Hepatocyte (in vitro differentiated cells): ENCODE measurements around the gene TRIM69. TPM values are rescaled to one million over a fixed set of nuclear protein-coding genes. Genes with fewer than 3 reads are reported as not detected.
"Not testable (repeated sequence)": the region's sequence is repeated elsewhere in the genome, so short reads cannot be mapped to it uniquely, and the experiment has no call there.

Source experiments
- DNase-seq: peaks from one replicate; pipeline ENCODE4 v3.0.0-alpha.2; 2016; ENCODE audit warnings: low spot score
- H2AFZ ChIP-seq: fragments of 200-600 bp; sonication (generic); 2 replicates; pipeline ENCODE4 v1.6.0; 2016; ENCODE audit warnings: antibody characterized with exemption, mild to moderate bottlenecking
- H3K27ac ChIP-seq: fragments of 200-600 bp; sonication (generic); 2 replicates; pipeline ENCODE4 v1.5.1; 2016; ENCODE audit warnings: mild to moderate bottlenecking
- H3K27me3 ChIP-seq: fragments of 200-600 bp; sonication (generic); 2 replicates; pipeline ENCODE4 v1.6.1; 2016
- H3K36me3 ChIP-seq: fragments of 200-600 bp; sonication (generic); replicated peaks from 2 replicates; pipeline ENCODE4 v1.5.1; 2016; ENCODE audit warnings: low read depth; ENCODE audit not compliant: insufficient read depth
- H3K4me1 ChIP-seq: fragments of 200-600 bp; sonication (generic); 2 replicates; pipeline ENCODE4 v1.5.1; 2016; ENCODE audit warnings: mild to moderate bottlenecking, moderate library complexity; ENCODE audit not compliant: insufficient read depth
- H3K4me2 ChIP-seq: fragments of 200-600 bp; sonication (generic); 2 replicates; pipeline ENCODE4 v1.6.0; 2016
- H3K4me3 ChIP-seq: fragments of 200-600 bp; sonication (generic); 2 replicates; pipeline ENCODE4 v1.5.1; 2016; ENCODE audit warnings: mild to moderate bottlenecking
- H3K79me2 ChIP-seq: fragments of 200-600 bp; sonication (generic); 2 replicates; pipeline ENCODE4 v1.6.0; 2017; ENCODE audit warnings: mild to moderate bottlenecking
- H3K9me2 ChIP-seq: fragments of 200-600 bp; sonication (generic); replicated peaks from 2 replicates; pipeline ENCODE4 v1.6.0; 2017; ENCODE audit warnings: mild to moderate bottlenecking; ENCODE audit not compliant: insufficient read depth
- H3K9me3 ChIP-seq: fragments of 200-600 bp; sonication (generic); 2 replicates; pipeline ENCODE4 v1.5.1; 2016; ENCODE audit warnings: low read depth, mild to moderate bottlenecking
- H4K20me1 ChIP-seq: fragments of 200-600 bp; sonication (generic); 2 replicates; pipeline ENCODE4 v1.6.0; 2016; ENCODE audit warnings: mild to moderate bottlenecking; ENCODE audit not compliant: insufficient read depth, poor library complexity, severe bottlenecking
- EZH2 ChIP-seq: fragments of 200-600 bp; sonication (generic); IDR thresholded peaks from 2 replicates; pipeline ENCODE4 v1.6.1; 2016; ENCODE audit warnings: antibody characterized with exemption, mild to moderate bottlenecking, borderline replicate concordance
- EZH2phosphoT487 ChIP-seq: fragments of 200-600 bp; sonication (generic); IDR thresholded peaks from one replicate; pipeline ENCODE4 v1.6.1; 2018; ENCODE audit warnings: antibody characterized with exemption, mild to moderate bottlenecking, low read depth, moderate library complexity; ENCODE audit not compliant: unreplicated experiment, severe bottlenecking
- WGBS: methylation state at CpG from one replicate; pipeline ENCODE4 v1.1.6; 2016; ENCODE audit warnings: low lambda C conversion rate; ENCODE audit errors: missing lambda C conversion rate; 5-methylcytosine and 5-hydroxymethylcytosine counted together
- polyA plus RNA-seq: library from polyadenylated mRNA; unstranded; fragments of >200 nt; fragmentation: Nextera tagmentation; extraction: Ambion mirVana; gene quantifications from 2 replicates; pipeline ENCODE4 v1.2.1, GENCODE V29; 2016
- total RNA-seq: library from RNA; depleted of rRNA; stranded (reverse); fragments of >200 nt; gene quantifications from 2 replicates; pipeline ENCODE4 v1.2.3, GENCODE V29; 2014
- TF ChIP-seq, protein P1 (sequence below): fragments of 200-600 bp; sonication (generic); IDR thresholded peaks from 2 replicates; pipeline ENCODE4 v1.5.1; 2016; ENCODE audit warnings: antibody characterized with exemption, mild to moderate bottlenecking; ENCODE audit not compliant: poor library complexity

The TRIM69 gene
- total and polyA plus RNA-seq, 2 experiments from 2014 or later: 6.5 to 11.0 TPM

DNA sequence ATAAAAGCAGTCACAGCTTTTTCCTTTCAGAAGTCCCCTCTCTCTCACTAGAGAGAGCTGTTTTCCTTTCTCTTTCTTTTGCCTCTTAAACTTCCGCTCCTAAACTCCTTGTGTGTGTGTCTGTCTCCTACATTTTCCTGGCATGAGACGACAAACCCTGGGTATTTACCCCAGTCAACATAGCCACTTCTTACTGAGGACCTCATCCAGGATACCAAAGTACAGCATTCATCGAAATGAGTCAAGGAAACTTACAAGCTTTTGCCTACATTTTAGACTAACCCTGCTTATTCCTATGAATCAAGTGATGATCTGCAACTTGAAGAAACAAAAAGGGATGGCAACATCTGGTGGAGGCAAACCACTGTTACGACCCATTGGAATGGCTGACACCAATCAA is 41.9 kb upstream of the TRIM69 start:
- Histone ChIP-seq H4K20me1 (no peaks in the 10 kb centered on the region), H3K27me3 (no peaks in the 10 kb centered on the region), H3K36me3 (no peaks in the 10 kb centered on the region), H3K4me1 (no peaks in the 10 kb centered on the region), H2AFZ (no peak overlapping the region), H3K79me2 (no peaks in the 10 kb centered on the region), H3K9me2 (no peaks in the 10 kb centered on the region), H3K27ac (no peak overlapping the region), H3K9me3 (no peaks in the 10 kb centered on the region), H3K4me2 (no peak overlapping the region), H3K4me3 (no peak overlapping the region)
- no peak for TF ChIP-seq EZH2phosphoT487
- TF ChIP-seq EZH2: no peak
- TF ChIP-seq, protein P1, sequence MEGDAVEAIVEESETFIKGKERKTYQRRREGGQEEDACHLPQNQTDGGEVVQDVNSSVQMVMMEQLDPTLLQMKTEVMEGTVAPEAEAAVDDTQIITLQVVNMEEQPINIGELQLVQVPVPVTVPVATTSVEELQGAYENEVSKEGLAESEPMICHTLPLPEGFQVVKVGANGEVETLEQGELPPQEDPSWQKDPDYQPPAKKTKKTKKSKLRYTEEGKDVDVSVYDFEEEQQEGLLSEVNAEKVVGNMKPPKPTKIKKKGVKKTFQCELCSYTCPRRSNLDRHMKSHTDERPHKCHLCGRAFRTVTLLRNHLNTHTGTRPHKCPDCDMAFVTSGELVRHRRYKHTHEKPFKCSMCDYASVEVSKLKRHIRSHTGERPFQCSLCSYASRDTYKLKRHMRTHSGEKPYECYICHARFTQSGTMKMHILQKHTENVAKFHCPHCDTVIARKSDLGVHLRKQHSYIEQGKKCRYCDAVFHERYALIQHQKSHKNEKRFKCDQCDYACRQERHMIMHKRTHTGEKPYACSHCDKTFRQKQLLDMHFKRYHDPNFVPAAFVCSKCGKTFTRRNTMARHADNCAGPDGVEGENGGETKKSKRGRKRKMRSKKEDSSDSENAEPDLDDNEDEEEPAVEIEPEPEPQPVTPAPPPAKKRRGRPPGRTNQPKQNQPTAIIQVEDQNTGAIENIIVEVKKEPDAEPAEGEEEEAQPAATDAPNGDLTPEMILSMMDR: no peak
- WGBS: 93% methylated on average over 4 of the region's 4 CpGs
- DNase-seq: no peak

DNA sequence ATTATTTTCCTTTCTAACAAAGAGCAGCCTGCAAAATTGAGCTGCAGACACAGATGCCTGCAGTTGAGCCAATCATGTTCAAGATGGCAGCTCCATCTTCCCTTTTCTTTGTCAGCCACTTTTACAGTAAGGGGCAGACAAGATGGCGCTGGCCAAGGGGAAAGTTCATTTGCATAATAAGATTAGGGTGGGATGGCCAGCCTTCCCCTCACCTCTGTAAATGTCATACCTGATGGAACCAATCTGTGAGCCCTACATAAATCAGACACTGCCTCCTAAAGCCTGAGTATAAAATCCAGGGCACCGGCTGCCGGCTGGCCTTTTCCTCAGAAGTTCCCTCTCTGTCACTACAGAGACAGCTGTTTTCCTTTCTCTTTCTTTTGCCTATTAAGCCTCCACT is 41.0 kb upstream of the TRIM69 start:
- DNase-seq: no peak
- H3K9me3 ChIP-seq: no peaks in the 10 kb centered on the region
- no peaks in the 10 kb centered on the region for H3K79me2 ChIP-seq
- H2AFZ ChIP-seq: no peak overlapping the region
- H3K27ac ChIP-seq: no peak overlapping the region
- no peaks in the 10 kb centered on the region for H3K4me1 ChIP-seq
- no peaks in the 10 kb centered on the region for H3K9me2 ChIP-seq
- H3K4me2 ChIP-seq: no peak overlapping the region
- H4K20me1 ChIP-seq: no peaks in the 10 kb centered on the region
- H3K36me3 ChIP-seq: no peaks in the 10 kb centered on the region
- 63% methylated on average over 3 of the region's 3 CpGs for whole genome bisulfite sequencing
- TF ChIP-seq EZH2phosphoT487 (no peak), EZH2 (no peak)
- TF ChIP-seq, protein P1: no peak
- H3K4me3 ChIP-seq: no peak overlapping the region
- H3K27me3 ChIP-seq: no peaks in the 10 kb centered on the region

DNA sequence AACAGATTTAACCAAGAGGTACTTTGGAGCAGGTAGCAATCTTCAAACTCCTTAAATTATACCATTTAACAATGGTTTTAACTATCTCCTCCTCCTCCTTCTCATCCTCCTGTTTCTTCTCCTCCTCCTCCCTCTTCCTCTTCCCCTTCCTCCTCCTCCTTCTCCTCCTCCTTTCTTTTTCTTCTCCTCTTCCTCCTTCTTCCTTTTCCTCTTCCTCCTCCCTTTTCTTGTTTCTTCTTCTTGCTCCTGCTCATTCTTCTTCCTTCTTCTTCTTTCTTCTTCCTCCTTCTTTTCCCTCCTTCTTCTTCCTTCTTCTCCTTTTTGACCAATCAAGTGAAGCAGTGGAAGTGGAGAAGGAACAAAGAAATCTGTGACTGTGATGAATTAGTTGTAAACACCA is 39.3 kb upstream of the TRIM69 start:
- Histone ChIP-seq H3K4me2 (no peak overlapping the region), H3K36me3 (no peaks in the 10 kb centered on the region), H3K9me2 (no peaks in the 10 kb centered on the region), H3K9me3 (no peaks in the 10 kb centered on the region), H3K27me3 (no peaks in the 10 kb centered on the region), H2AFZ (no peak overlapping the region), H3K4me1 (no peaks in the 10 kb centered on the region), H3K4me3 (no peak overlapping the region), H4K20me1 (no peaks in the 10 kb centered on the region), H3K27ac (no peak overlapping the region), H3K79me2 (no peaks in the 10 kb centered on the region)
- DNase-seq: no peak
- TF ChIP-seq, protein P1: no peak
- TF ChIP-seq EZH2: no peak
- no peak for TF ChIP-seq EZH2phosphoT487

DNA sequence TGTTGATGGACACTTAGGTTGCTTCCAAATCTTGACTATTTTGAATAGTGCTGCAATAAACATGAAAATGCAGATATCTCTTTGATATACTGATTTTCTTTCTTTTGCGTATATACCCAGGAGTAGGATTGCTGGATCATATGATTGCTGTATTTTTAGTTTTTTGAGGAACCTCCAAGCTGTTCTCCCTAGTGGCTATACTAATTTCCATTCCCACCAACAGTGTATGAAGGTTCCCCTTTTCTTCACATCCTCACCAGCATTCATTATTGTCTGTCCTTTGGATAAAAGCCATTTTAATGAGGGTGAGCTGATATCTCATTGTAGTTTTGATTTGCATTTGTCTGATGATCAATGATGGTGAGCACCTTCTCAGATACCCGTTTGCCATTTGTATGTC is 37.7 kb upstream of the TRIM69 start:
- Histone ChIP-seq H4K20me1 (no peaks in the 10 kb centered on the region), H3K27me3 (no peaks in the 10 kb centered on the region), H3K9me2 (no peaks in the 10 kb centered on the region), H3K4me2 (no peak overlapping the region), H3K4me1 (no peaks in the 10 kb centered on the region), H3K79me2 (no peaks in the 10 kb centered on the region), H3K4me3 (no peak overlapping the region), H2AFZ (no peak overlapping the region), H3K9me3 (no peaks in the 10 kb centered on the region), H3K27ac (no peak overlapping the region), H3K36me3 (no peaks in the 10 kb centered on the region)
- no peak for DNase-seq
- 93% methylated on average over 2 of the region's 2 CpGs for WGBS
- TF ChIP-seq EZH2: no peak
- no peak for TF ChIP-seq EZH2phosphoT487
- TF ChIP-seq, protein P1: no peak

DNA sequence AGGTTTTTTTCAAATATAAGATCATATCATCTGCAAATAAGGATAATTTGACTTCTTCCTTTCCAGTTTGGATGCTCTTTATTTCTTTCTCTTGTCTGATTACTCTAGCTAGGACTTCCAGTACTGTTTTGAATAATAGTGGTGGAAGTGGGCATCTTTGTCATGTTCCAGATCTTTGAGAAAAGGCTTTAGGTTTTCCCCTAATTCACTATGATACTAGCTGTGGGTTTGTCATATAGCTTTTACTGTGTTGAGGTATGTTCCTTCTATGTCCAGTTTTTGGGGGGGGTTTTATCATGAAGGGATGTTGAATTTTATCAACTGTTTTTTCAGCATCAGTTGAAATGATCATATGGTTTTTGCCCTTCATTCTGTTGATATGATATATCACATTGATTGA is 35.7 kb upstream of the TRIM69 start:
- DNase-seq, H3K4me1 ChIP-seq, H2AFZ ChIP-seq, H3K36me3 ChIP-seq, H3K27ac ChIP-seq, H3K27me3 ChIP-seq, H3K4me3 ChIP-seq, H3K9me3 ChIP-seq, H4K20me1 ChIP-seq, H3K9me2 ChIP-seq, H3K4me2 ChIP-seq, H3K79me2 ChIP-seq: not testable (repeated sequence)
